Measurements from ENCODE around the gene MX2. TPM values are rescaled to one million over a fixed set of nuclear protein-coding genes. Genes with fewer than 3 reads are reported as not detected.
A peak's percentile ranks its signal among the peaks of the same experiment; 100 is the strongest.

MX2 gene
- total RNA-seq, 2 donors from 2014 or later, result 1.6 to 11.4 TPM

- H3K4me1 ChIP-seq (ENCODE audit: control insufficient read depth, insufficient read depth, low read length), result peaks cover 7% of the 10 kb centered on the region
- Mint-ChIP-seq H3K36me3 (ENCODE audit: low read depth) (no peaks in the 10 kb centered on the region), H3K4me1 (peaks cover 2% of the 10 kb centered on the region), H3K27me3 (ENCODE audit: insufficient read depth) (peaks cover 6% of the 10 kb centered on the region), H3K27ac (no peak overlapping the region), H3K9me3 (no peaks in the 10 kb centered on the region), H3K4me3 (no peak overlapping the region)
- no peak overlapping the region for H3K27ac ChIP-seq (ENCODE audit: low read depth, low read length)
- no peaks in the 10 kb centered on the region for H3K9me3 ChIP-seq (ENCODE audit: control insufficient read depth, low read length)
- no peaks in the 10 kb centered on the region for H3K36me3 ChIP-seq (ENCODE audit: control insufficient read depth, insufficient read depth, low read length)
- H3K4me3 ChIP-seq (ENCODE audit: low read length), result no peak overlapping the region
- H3K9ac ChIP-seq (ENCODE audit: extremely low read depth, low read length, poor library complexity, severe bottlenecking), result no peak overlapping the region
- DNase-seq, result peak; percentile 39
- WGBS, 2 experiments (ENCODE audit: insufficient coverage in 1 of 2, insufficient read length in 1 of 2), result 92 to 100% methylated on average over 3 to 5 of the region's 5 CpGs
- TF ChIP-seq CTCF (conservative IDR thresholded peaks at IDR 0.05), result no peak
- no peaks in the 10 kb centered on the region for H3K27me3 ChIP-seq (ENCODE audit: control insufficient read depth, insufficient read depth, low read length, poor library complexity, severe bottlenecking)
Observed at GRCh38 chr21:41375875-41376274, 14.0 kb downstream of the MX2 start.

GRCh38 chr21:41377715-41378114 is 15.9 kb downstream of the MX2 start:
- H3K4me1 ChIP-seq (ENCODE audit: control insufficient read depth, insufficient read depth, low read length), result peaks cover 7% of the 10 kb centered on the region
- H3K36me3 ChIP-seq (ENCODE audit: control insufficient read depth, insufficient read depth, low read length), result no peaks in the 10 kb centered on the region
- DNase-seq, result peak; percentile 73
- H3K27ac Mint-ChIP-seq, result no peak overlapping the region
- no peak overlapping the region for H3K9ac ChIP-seq (ENCODE audit: extremely low read depth, low read length, poor library complexity, severe bottlenecking)
- H3K9me3 ChIP-seq (ENCODE audit: control insufficient read depth, low read length), result no peaks in the 10 kb centered on the region
- no peak overlapping the region for H3K27ac ChIP-seq (ENCODE audit: low read depth, low read length)
- peaks cover 2% of the 10 kb centered on the region for H3K4me1 Mint-ChIP-seq
- no peaks in the 10 kb centered on the region for H3K36me3 Mint-ChIP-seq (ENCODE audit: low read depth)
- WGBS, 2 experiments (ENCODE audit: insufficient coverage in 1 of 2, insufficient read length in 1 of 2), result 82 to 83% methylated on average over 12 to 16 of the region's 16 CpGs
- H3K27me3 Mint-ChIP-seq (ENCODE audit: insufficient read depth), result peaks cover 6% of the 10 kb centered on the region
- H3K9me3 Mint-ChIP-seq, result peaks cover 5% of the 10 kb centered on the region
- H3K27me3 ChIP-seq (ENCODE audit: control insufficient read depth, insufficient read depth, low read length, poor library complexity, severe bottlenecking), result no peaks in the 10 kb centered on the region
- no peak for TF ChIP-seq CTCF (conservative IDR thresholded peaks at IDR 0.05)
- H3K4me3 Mint-ChIP-seq, result no peak overlapping the region
- H3K4me3 ChIP-seq (ENCODE audit: low read length), result no peak overlapping the region

GRCh38 chr21:41378849-41379248 is 17.0 kb downstream of the MX2 start:
- H3K27me3 Mint-ChIP-seq (ENCODE audit: insufficient read depth), result peaks cover 4% of the 10 kb centered on the region
- no peak overlapping the region for H3K27ac Mint-ChIP-seq
- peaks cover 6% of the 10 kb centered on the region for H3K9me3 Mint-ChIP-seq
- peaks cover 2% of the 10 kb centered on the region for H3K4me1 Mint-ChIP-seq
- peak; percentile 48 for TF ChIP-seq CTCF (conservative IDR thresholded peaks at IDR 0.05)
- Histone ChIP-seq H3K27me3 (ENCODE audit: control insufficient read depth, insufficient read depth, low read length, poor library complexity, severe bottlenecking) (no peaks in the 10 kb centered on the region), H3K9me3 (ENCODE audit: control insufficient read depth, low read length) (no peaks in the 10 kb centered on the region), H3K9ac (ENCODE audit: extremely low read depth, low read length, poor library complexity, severe bottlenecking) (no peak overlapping the region), H3K4me1 (ENCODE audit: control insufficient read depth, insufficient read depth, low read length) (peaks cover 7% of the 10 kb centered on the region), H3K36me3 (ENCODE audit: control insufficient read depth, insufficient read depth, low read length) (no peaks in the 10 kb centered on the region), H3K27ac (ENCODE audit: low read depth, low read length) (no peak overlapping the region), H3K4me3 (ENCODE audit: low read length) (no peak overlapping the region)
- no peaks in the 10 kb centered on the region for H3K36me3 Mint-ChIP-seq (ENCODE audit: low read depth)
- H3K4me3 Mint-ChIP-seq, result no peak overlapping the region
- 81% methylated on average over 8 of the region's 8 CpGs; no CpG with 5 or more reads in 1 of the 2 experiments for WGBS, 2 experiments (ENCODE audit: insufficient coverage in 1 of 2, insufficient read length in 1 of 2)
- DNase-seq, result peak; percentile 49
